GOT3 (cell line): Measurements from ENCODE around the gene UNK.

Experiments
- DNase-seq: peaks from one replicate; lab custom pipeline; 2025; ENCODE audit warnings: mixed read lengths; lab: John Stamatoyannopoulos, UW

The UNK gene, protein sequence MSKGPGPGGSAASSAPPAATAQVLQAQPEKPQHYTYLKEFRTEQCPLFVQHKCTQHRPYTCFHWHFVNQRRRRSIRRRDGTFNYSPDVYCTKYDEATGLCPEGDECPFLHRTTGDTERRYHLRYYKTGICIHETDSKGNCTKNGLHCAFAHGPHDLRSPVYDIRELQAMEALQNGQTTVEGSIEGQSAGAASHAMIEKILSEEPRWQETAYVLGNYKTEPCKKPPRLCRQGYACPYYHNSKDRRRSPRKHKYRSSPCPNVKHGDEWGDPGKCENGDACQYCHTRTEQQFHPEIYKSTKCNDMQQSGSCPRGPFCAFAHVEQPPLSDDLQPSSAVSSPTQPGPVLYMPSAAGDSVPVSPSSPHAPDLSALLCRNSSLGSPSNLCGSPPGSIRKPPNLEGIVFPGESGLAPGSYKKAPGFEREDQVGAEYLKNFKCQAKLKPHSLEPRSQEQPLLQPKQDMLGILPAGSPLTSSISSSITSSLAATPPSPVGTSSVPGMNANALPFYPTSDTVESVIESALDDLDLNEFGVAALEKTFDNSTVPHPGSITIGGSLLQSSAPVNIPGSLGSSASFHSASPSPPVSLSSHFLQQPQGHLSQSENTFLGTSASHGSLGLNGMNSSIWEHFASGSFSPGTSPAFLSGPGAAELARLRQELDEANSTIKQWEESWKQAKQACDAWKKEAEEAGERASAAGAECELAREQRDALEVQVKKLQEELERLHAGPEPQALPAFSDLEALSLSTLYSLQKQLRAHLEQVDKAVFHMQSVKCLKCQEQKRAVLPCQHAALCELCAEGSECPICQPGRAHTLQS

DNA sequence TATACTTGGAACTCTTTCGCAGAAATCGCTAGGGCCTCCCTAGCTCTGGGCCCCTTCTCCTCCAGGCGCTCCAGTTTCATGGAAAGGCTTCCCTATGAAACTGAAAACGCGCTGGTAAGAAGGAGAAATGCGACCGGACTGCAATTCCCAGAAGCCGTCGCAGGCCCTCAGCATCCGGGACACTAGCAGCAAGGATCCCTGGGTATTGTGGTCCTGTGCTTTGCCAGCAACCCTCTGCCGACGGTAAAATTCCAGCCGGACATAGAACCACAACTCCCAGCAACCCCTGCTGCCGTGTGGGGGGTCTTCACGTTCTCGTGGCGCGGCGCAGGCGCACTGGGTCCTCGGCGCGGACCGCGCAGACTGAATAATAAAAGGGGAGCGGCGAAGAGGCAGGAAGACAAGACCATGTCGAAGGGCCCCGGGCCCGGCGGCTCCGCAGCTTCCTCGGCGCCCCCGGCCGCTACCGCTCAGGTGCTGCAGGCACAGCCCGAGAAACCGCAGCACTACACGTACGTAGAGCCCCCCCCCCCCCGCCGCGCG lies at the start of gene UNK:
Gene UNK (plus strand): TSS at position 334 of the 543 bp plus-strand sequence. CDS start 75 bp downstream, at position 409.
- DNase-seq: peak; percentile 94

DNA sequence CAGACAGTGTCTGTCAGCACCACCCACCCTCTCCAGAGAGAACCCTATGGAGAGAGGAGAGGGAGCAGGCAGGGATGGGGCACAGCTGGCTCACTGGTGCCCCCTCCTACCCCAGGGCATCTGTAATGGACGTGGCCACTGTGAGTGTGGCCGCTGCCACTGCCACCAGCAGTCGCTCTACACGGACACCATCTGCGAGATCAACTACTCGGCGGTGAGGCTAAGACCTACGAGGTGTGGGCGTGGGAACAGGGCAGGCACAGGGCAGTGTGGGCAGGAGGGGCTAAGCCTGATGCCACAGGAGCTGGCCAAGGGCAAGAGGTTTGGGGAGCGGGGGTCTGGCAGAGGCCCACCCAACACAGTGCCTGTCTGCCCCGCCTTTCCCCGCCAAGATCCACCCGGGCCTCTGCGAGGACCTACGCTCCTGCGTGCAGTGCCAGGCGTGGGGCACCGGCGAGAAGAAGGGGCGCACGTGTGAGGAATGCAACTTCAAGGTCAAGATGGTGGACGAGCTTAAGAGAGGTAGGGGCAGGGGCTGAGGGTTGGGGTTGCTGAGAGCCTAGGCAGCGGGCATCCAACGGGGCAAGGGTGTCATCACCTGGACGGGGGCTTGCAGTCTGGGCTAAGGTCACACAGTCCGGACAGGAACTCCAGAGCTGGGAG lies 48.3 kb upstream of the UNK start:
- no peak for DNase-seq

DNA sequence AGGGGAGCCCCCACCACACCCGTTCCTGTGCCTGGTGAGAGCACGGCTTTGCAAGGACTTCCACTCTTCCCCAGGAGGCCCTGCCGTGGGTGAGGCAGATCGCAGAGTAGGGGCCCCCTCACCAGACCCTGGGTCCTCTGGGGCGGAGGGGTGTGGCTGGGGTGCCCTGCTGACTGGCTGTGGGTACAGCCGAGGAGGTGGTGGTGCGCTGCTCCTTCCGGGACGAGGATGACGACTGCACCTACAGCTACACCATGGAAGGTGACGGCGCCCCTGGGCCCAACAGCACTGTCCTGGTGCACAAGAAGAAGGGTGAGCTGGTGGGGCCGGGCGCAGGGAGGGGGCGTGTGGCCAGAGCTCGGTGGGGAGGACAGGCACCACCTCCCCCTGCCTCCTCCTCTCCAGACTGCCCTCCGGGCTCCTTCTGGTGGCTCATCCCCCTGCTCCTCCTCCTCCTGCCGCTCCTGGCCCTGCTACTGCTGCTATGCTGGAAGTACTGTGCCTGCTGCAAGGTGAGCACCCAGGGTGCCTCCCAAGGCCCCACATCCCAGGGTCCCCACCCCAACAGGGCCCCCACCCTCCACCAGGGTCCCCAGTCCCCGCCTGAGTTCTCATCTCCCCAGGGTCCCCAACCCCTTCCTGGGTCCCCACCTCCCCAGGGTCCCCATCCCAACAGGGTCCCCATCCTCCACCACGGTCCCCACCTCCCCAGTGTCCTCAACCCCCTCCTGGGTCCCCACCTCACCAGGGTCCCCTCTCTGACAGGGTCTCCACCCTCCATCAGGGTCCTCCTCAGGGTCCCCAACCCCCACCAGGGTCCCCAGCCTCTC lies 47.3 kb upstream of the UNK start:
- no peak for DNase-seq

DNA sequence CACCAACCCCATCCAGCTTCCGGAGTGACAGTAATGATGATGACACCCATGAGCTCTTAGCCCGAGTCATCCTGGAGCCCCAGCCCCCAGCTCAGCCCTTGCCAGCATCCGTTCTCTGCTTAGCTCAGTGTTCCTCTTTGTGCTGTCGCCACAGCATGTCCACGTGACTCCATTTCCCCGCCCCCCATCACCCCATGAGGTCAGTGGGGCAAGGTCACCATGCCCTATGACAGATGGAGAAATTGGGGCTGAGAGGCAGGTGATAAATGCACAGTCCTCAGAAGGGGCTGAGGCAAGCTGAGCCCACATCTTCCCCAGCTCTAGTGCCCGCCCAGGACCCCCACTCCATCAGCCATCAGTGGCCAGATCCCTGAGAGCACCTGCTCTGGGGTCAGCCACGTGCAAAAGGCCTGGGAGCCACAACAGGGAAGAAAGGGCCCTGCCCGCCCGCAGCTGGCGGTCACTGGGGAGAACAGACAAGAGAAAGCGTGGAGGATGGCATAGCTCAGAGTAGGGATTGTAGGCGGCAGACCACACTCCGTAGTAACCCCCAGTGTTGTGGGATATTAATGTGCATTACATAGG lies 46.3 kb upstream of the UNK start:
- DNase-seq: no peak

GRCh38 chr17:75739174-75739573 lies 45.4 kb upstream of the UNK start:
- DNase-seq: no peak

- DNase-seq: no peak
Measured at GRCh38 chr17:75739801-75740200, 44.8 kb upstream of the UNK start.

- no peak for DNase-seq
Measured at GRCh38 chr17:75740215-75740614, 44.4 kb upstream of the UNK start.

DNA sequence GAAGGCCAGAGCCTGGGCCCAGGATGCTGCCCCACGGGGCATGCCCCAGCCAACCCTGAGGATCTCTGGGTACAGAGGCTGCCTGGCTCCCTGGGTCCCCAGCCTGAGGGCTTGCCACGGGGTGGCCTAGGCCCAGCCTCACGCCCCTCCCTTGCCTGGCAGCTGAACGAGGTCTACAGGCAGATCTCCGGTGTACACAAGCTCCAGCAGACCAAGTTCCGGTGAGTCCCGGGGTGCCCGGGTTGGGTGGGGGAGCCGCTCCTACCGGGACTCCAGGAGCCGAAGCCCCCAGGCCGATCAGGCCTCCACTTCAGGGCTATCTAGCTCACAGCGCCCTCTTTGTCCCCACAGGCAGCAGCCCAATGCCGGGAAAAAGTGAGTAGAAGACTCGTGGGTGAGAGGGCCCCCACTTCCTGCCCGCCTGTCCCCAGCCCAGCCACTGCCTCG lies 44.0 kb upstream of the UNK start:
- no peak for DNase-seq

DNA sequence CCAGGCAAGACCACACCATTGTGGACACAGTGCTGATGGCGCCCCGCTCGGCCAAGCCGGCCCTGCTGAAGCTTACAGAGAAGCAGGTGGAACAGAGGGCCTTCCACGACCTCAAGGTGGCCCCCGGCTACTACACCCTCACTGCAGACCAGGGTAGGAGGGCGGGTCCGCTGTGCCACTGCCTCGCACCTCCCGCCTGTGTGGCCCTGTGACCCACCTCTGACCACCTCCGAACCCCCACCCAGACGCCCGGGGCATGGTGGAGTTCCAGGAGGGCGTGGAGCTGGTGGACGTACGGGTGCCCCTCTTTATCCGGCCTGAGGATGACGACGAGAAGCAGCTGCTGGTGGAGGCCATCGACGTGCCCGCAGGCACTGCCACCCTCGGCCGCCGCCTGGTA lies 42.3 kb upstream of the UNK start:
- DNase-seq: no peak

GRCh38 chr17:75743625-75744206 lies 40.9 kb upstream of the UNK start:
- DNase-seq: no peak

- DNase-seq: no peak
Measured at GRCh38 chr17:75748706-75749105, 35.9 kb upstream of the UNK start.

DNA sequence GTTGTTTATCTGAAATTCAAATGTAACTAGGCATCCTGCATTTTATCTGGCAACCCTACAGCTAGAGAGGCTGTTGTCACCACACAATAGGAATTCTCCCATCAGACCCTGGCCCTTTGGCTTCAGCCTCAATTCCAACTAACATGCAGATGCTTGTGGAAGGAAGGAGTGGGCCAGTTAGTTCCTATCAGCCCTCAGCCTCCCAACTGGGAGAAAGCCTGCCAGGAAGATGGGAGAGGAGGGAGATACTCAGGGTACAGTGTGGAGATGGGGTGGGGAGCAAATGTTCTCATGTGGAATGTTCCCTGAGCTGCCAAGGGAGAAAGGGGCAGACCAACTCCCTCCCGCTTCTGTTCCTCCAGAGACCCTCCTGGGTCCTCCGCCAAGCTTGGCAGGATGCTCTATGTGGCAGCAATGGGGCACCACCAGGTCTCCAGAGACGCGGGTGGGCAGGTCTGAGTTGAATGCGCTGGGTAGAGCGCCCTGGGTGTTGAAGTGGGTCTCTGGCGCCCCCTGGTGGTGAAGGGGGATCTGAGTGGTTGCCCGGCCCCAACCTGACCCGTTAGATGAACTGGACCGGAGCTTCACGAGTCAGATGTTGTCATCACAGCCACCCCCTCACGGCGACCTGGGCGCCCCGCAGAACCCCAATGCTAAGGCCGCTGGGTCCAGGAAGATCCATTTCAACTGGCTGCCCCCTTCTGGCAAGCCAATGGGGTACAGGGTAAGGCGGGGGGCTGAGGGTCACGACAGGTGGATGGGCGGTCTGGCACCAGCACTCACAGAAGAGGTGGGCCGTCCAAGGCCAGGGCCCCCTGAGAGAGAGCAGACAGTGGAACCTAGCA lies 34.8 kb upstream of the UNK start:
- DNase-seq: peak; percentile 56

DNA sequence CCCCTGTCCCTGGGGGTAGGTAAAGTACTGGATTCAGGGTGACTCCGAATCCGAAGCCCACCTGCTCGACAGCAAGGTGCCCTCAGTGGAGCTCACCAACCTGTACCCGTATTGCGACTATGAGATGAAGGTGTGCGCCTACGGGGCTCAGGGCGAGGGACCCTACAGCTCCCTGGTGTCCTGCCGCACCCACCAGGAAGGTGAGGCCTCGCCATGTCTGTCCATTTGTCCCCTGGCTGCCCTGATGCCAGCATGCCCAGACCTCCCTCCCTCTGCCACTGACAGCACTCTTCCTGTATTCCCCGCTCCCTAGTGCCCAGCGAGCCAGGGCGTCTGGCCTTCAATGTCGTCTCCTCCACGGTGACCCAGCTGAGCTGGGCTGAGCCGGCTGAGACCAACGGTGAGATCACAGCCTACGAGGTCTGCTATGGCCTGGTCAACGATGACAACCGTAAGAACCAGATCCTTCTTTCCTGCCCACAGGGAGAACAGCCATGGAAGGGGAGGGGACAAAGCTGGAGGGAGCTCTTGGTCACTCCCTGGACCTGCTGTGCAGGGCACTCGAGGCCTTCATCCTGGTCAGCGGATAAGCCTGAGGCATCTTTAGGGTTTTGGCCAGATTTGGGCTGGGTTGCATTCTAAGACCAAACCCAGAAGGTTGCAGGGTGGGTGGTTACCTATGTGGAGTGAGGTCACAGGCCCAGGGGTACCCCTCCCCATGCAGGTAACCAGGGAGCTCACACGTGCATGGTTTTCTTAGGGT lies 33.8 kb upstream of the UNK start:
- no peak for DNase-seq

DNA sequence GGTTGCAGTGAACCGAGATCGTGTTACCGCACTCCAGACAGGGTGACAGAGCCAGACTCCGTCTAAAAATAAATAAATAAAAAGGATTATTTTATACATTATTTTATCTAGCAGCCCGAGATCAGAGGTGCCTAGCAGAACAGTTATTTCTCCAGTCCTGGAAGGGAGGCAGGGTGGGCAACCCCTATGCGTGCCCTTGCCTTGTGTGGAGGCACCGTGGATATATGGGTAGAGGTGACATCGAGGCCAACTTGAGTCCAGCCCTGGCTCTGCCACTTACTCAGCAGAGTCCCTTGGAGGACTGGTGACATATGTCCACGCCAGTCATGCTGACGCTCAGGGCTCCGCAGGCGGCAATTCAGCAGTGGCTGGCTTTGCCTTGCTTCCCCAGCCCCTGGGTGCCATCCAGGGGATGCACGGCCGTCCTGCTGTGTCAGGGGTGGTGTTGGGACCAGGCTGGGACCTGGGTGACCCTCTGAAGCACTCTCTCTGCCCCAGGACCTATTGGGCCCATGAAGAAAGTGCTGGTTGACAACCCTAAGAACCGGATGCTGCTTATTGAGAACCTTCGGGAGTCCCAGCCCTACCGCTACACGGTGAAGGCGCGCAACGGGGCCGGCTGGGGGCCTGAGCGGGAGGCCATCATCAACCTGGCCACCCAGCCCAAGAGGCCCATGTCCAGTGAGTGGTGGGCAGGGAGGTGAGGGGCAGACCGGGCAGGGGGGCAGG lies 32.8 kb upstream of the UNK start:
- no peak for DNase-seq

DNA sequence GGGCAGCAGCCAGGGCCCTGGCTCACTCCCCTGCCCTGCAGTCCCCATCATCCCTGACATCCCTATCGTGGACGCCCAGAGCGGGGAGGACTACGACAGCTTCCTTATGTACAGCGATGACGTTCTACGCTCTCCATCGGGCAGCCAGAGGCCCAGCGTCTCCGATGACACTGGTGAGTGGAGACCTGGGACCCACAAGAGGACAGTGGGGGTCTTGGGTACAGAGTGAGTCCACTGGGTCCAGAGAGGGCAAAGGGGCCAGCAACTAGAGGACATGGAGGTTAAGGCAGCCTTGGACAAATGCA lies 32.2 kb upstream of the UNK start:
- DNase-seq: no peak

DNA sequence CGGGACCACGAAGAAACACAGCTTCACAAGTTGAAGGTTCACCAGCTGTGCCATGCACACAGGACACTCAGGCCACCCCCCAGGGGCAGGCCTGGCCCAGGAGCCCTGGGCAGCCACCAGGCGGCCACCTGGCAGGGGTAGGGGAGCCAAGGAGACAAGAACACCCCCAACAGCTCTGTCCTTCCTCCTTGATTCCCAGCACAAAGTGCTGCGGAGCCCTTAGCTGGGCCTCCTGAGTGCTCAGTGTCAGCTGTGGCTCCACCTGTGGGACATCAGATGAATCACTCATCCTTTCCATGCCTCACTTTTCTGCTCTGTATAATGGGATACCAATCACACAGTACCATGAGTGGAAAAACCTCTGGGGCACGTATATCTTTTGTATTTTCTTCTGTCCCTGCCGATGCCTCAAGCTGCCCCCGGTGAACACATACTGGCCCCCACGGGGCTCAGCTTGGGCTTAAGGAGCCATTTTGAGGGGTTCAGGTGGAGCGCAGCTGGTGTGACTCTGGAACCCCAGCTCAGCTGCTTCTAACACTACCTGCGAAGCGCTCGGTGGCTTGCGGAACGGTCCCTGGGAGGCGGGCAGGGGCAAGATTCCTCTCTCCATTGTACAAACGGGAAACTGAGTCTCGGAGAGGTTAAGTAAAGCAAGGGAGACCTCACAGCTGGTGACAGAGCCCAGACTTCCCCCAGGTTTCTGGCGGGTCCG lies 31.6 kb upstream of the UNK start:
- DNase-seq: no peak

DNA sequence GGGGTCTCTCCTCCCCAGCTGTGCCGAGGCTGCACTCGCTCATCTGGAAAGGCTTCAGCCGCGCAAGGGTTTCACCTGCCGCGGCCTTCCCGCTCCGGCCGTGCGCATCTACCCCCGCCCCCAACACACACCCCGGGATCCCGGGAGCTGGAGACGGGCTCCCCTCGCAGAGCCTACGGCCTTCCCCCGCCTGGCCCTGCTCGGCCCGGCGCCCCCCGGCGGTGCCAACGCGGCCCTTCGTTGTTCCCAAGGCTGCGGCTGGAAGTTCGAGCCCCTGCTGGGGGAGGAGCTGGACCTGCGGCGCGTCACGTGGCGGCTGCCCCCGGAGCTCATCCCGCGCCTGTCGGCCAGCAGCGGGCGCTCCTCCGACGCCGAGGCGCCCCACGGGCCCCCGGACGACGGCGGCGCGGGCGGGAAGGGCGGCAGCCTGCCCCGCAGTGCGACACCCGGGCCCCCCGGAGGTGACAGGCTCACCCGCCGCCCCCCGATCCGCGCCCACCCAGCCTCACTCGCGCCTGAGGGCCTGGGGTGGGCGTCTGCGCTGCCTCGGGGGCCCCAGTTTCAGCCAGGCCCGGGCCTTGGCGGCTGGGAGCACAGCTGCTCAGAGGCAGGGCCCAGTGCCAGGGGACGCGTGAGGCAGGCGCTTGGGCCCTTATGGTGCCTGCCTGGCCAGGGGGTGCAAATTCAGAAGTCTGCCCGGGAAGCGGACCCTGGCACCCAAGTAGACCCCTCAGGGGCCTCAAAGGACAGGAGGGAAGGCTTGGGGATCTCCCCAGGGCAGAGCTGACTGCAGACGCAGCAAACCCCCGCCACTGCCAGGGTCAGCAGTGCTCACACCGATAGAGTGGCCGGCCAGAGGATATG lies 30.9 kb upstream of the UNK start:
- DNase-seq: no peak
